Measurements from ENCODE around the gene FBLN7. TPM values are rescaled to one million over a fixed set of nuclear protein-coding genes. Genes with fewer than 3 reads are reported as not detected.

FBLN7 gene
- total RNA-seq, 4 donors from 2014 or later, result 3.6 to 10.2 (median 5.9) TPM

GRCh38 chr2:112140205-112140802, 2.1 kb downstream of the FBLN7 start:
- H3K4me3 ChIP-seq (ENCODE audit: low read depth, poor library complexity, severe bottlenecking), result no peak overlapping the region
- TF ChIP-seq POLR2A (IDR thresholded peaks at IDR 0.05), result no peak
- TF ChIP-seq CTCF (IDR thresholded peaks at IDR 0.05), result no peak
- peak in 1 of 2 donors; percentile 85 for DNase-seq (ENCODE audit: low spot score in 2 of 2)
- intact Hi-C loops (cut with DNase I; ENCODE audit: low total_unique reads), result no loop called here
- WGBS, 2 donors, result 22 to 30% methylated on average over 30 of the region's 30 CpGs

GRCh38 chr2:112140899-112141625, 2.9 kb downstream of the FBLN7 start:
- DNase-seq (ENCODE audit: low spot score in 2 of 2), result no peak
- 80 to 89% methylated on average over 19 to 20 of the region's 20 CpGs for WGBS, 2 donors
- intact Hi-C loops (cut with DNase I; ENCODE audit: low total_unique reads), result no loop called here
- TF ChIP-seq CTCF (IDR thresholded peaks at IDR 0.05) (no peak), POLR2A (IDR thresholded peaks at IDR 0.05) (no peak)
- no peak overlapping the region for H3K4me3 ChIP-seq (ENCODE audit: low read depth, poor library complexity, severe bottlenecking)

DNA sequence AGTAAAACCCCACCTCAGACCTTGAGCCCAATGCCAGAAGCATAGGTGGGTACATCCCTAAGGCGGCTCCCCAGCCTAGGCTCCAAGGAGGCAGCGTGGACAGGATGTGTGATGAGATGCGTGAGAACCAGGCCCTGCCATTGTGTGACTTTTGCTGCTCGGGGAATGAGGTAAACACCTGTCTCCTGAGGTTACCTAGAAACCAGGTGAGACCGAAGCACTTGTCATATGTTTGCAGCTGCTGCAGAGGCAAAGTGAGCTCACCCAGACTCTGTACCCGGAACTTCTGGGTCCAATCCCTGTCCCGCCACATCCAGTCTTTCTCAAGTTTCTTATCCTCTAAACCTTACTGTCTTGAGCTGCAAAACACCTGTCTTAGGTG, 3.4 kb downstream of the FBLN7 start:
- no peak for TF ChIP-seq CTCF (IDR thresholded peaks at IDR 0.05)
- TF ChIP-seq POLR2A (IDR thresholded peaks at IDR 0.05), result no peak
- intact Hi-C loops (cut with DNase I; ENCODE audit: low total_unique reads), result no loop called here
- WGBS, 2 donors, result 75 to 81% methylated on average over 7 of the region's 7 CpGs
- H3K4me3 ChIP-seq (ENCODE audit: low read depth, poor library complexity, severe bottlenecking), result no peak overlapping the region
- no peak for DNase-seq (ENCODE audit: low spot score in 2 of 2)

DNA sequence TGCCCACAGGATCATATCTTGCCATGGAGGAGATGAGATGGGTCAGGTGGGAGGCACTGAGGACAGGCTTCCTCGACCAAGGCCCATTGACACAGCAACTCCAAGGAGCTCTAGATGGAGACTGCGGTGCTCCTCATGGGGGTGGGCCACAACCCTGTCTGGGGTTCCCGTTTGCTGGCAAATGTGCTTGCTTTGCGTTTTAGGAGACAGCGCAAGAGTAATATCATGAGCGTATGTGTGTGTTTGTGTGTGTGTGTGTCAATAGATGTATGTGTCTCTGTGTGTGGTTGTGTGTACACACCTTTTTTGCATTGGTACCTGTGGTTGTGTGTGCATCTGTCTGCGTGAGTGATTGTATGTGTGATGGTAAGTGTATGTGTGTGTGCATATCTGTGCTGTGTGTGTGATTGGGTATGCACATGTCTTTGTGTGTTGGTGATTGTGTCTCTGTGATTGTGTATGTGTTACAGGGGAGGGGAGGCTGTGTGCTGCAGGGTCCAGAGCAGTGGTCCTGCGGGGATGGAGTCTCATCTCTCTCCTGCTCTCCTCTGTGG, 4.4 kb downstream of the FBLN7 start:
- no peak overlapping the region for H3K4me3 ChIP-seq (ENCODE audit: low read depth, poor library complexity, severe bottlenecking)
- DNase-seq (ENCODE audit: low spot score in 2 of 2), result peak in 1 of 2 donors; percentile 10
- TF ChIP-seq POLR2A (IDR thresholded peaks at IDR 0.05), result no peak
- no peak for TF ChIP-seq CTCF (IDR thresholded peaks at IDR 0.05)
- intact Hi-C loops (cut with DNase I; ENCODE audit: low total_unique reads), result no loop called here
- 87 to 90% methylated on average over 8 of the region's 8 CpGs for WGBS, 2 donors

DNA sequence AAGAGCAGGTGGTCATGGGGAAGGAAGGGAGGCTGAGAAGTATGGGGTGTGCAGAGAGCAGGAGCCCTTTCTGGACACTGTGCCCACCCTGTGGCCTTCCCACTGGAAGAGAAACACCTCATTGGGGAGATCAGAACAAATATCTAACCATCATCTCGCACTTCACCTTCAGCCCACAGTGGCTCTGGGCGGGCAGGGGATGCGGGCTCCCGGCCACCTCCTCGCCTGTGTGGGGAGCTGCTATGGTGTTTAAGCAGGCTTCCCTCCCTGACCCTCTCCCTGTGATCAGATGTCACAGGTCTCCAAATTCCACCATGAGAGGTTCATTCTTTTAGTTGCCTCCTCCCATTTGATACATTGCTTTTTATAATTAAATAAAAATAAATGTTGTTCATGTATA, 5.0 kb downstream of the FBLN7 start:
- no peak overlapping the region for H3K4me3 ChIP-seq (ENCODE audit: low read depth, poor library complexity, severe bottlenecking)
- TF ChIP-seq CTCF (IDR thresholded peaks at IDR 0.05), result no peak
- TF ChIP-seq POLR2A (IDR thresholded peaks at IDR 0.05), result no peak
- WGBS, 2 donors, result 92 to 95% methylated on average over 5 of the region's 5 CpGs
- peak in 1 of 2 donors; percentile 3 for DNase-seq (ENCODE audit: low spot score in 2 of 2)
- intact Hi-C loops (cut with DNase I; ENCODE audit: low total_unique reads), result no loop called here

Data from lower leg skin (tissue), 4 donors.